ENCODE data around the gene PROSER1.

PROSER1 gene

GRCh38 chr13:39035204-39035603 is 2.7 kb downstream of the PROSER1 start:
- Histone ChIP-seq H3K27ac (no peak overlapping the region), H3K4me3 (peak overlapping the region in 2 of 7 experiments; percentile 92 to 93)

- Histone ChIP-seq H3K27ac (no peak overlapping the region), H3K4me3 (no peak overlapping the region)
Measured at GRCh38 chr13:39034085-39034484, 3.8 kb downstream of the PROSER1 start.

DNA sequence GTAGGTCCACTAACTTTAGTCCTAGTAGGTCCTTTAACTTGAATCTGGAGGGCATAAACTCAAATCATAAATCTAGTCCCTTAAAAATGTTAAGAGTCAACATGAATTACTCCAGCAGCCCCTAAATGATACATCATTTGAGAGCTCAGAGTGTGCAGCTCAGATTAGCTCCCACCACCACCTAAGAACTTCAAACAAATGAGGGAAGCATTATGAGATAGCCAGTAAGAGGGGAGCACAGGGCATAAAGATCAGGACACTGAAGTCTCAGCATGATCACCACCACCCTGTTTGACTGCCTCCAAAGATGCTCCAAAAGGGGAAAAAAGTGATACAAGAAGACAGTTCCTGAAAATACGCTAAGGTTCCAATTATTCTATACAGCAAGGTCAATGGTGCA is 5.7 kb downstream of the PROSER1 start:
- H3K27ac ChIP-seq: no peak overlapping the region
- H3K4me3 ChIP-seq: no peak overlapping the region

GRCh38 chr13:39025433-39025839 is 12.5 kb downstream of the PROSER1 start:
- Histone ChIP-seq H3K27ac (no peak overlapping the region), H3K4me3 (no peak overlapping the region)

GRCh38 chr13:39023761-39024160 is 14.1 kb downstream of the PROSER1 start:
- no peak overlapping the region for H3K4me3 ChIP-seq

GRCh38 chr13:39023316-39023715 is 14.6 kb downstream of the PROSER1 start:
- peak overlapping the region in 2 of 21 experiments; percentile 14 to 55 for H3K27ac ChIP-seq
- H3K4me3 ChIP-seq: no peak overlapping the region

More at GRCh38 chr13:39023761-39024160, 14.1 kb downstream of the PROSER1 start:
- H3K27ac ChIP-seq: peak overlapping the region in 1 of 21 experiments; percentile 55

GRCh38 chr13:39020853-39021462 is 16.9 kb downstream of the PROSER1 start:
- no peak overlapping the region for H3K27ac ChIP-seq
- no peak overlapping the region for H3K4me3 ChIP-seq

GRCh38 chr13:39016787-39017186 is 21.1 kb downstream of the PROSER1 start:
- Histone ChIP-seq H3K27ac (no peak overlapping the region), H3K4me3 (no peak overlapping the region)

- Histone ChIP-seq H3K27ac (no peak overlapping the region), H3K4me3 (no peak overlapping the region)
Measured at GRCh38 chr13:39016087-39016486, 21.8 kb downstream of the PROSER1 start.

DNA sequence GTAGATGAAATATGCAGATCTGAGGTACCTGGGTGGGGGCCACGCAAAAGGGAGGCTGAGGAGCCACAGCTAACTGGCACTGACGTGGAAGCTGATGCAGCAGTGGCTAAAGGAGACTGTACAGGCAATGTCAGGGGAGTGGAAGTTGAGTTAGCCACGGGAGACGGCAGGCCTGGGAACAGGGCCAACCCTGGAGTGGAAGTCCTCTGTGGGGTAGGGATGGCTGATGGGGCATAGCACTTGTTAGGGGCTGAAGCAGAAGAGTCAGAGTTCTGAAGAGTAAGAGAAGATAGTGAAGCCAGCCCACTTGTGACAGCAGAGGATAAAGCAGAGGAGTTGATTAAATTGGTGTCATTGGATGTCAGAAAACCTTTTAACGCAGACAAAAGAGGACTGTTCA is 24.4 kb downstream of the PROSER1 start:
- no peak overlapping the region for H3K27ac ChIP-seq
- H3K4me3 ChIP-seq: no peak overlapping the region

DNA sequence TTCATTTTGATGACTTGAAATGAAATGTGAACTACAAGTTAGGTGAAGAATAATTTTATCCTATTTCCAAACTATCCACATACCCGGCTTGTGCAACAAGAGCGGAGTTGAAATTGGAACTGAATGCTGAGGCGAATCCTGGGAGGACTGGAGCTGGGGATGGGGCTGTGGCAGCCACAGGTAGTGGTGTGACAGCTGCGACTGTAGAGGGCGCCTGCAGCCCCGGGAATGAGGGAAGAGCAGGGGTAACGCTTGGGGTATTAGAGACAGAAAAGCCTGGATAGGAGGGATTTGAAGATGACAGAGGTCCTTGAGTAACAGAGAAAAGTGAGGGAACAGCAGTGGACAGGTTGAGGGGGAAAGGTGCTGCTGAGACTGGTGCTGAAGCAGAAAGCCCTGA is 25.3 kb downstream of the PROSER1 start:
- H3K4me3 ChIP-seq: no peak overlapping the region
- H3K27ac ChIP-seq: no peak overlapping the region

DNA sequence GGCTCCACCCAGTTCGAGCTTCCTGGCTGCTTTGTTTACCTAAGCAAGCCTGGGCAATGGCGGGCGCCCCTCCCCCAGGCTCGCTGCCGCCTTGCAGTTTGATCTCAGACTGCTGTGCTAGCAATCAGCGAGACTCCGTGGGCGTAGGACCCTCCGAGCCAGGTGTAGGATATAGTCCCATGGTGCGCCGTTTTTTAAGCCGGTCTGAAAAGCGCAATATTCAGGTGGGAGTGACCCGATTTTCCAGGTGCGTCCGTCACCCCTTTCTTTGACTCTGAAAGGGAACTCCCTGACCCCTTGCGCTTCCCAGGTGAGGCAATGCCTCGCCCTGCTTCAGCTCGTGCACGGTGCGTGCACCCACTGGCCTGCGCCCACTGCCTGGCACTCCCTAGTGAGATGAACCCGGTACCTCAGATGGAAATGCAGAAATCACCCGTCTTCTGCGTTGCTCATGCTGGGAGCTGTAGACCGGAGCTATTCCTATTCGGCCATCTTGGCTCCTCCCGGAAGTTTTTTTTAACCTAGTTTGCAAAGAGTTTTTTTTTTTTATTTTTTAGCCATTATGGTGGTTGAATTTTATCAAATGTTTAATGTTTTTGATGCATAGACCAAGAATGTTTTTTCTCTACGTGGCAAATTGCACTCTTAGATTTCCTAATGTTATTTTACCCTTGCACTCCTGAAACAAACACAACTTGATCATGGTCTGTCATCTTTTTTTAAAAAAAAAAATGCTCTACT is 31.3 kb downstream of the PROSER1 start:
- H3K27ac ChIP-seq: peak overlapping the region in 2 of 21 experiments; percentile 35 to 52
- peak overlapping the region in 4 of 7 experiments; percentile 7 to 30 (median 16) for H3K4me3 ChIP-seq

DNA sequence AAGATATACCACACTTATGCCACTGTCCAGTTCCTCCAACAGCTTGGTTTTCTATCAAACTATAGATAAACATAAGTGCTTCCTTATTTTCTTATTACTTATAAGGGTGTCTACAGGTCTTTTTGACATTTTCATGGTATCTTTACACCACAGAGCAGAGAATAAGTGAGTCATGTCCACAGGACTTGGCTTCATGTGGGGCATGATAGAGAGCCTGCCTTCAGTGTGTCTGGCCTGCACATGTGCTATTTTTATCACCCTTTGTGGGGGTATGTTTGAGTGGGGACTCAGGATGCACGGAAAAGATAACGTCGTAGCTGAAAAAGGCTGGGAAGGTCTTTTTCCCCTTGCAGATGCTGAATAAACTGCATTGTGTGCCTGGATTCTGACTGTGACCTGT is 39.1 kb downstream of the PROSER1 start:
- Histone ChIP-seq H3K27ac (no peak overlapping the region), H3K4me3 (no peak overlapping the region)

GRCh38 chr13:38993381-38993780 is 44.5 kb downstream of the PROSER1 start:
- Histone ChIP-seq H3K27ac (no peak overlapping the region), H3K4me3 (no peak overlapping the region)

DNA sequence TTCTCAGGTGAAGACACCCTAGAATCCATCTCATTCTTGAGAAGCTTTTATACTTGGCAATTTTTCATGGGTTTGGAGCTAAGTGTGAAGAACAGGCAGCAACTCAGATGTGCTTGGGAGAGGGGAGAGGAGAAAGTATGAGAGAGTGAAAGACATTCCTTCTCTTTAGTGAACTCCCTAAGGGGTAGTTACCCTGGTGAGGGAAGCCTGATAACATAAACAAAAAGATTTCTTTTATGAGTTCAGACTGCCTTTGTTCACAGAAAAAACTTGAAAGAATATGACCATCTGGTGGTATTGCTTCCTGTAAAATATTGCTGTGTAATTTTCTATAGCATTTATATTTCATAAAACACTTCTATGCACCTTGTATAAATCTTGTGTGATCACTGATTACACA is 47.2 kb downstream of the PROSER1 start, which contains the start of gene STOML3:
STOML3 (minus strand) TSS at position 139 of the 400 bp plus-strand sequence; CDS start at position 29, 110 bp downstream.
- Histone ChIP-seq H3K4me3 (no peak within 1 kb of the TSS), H3K27ac (no peak within 1 kb of the TSS)

GRCh38 chr13:38981096-38981495 is 56.8 kb downstream of the PROSER1 start:
- Histone ChIP-seq H3K4me3 (no peak overlapping the region), H3K27ac (no peak overlapping the region)

DNA sequence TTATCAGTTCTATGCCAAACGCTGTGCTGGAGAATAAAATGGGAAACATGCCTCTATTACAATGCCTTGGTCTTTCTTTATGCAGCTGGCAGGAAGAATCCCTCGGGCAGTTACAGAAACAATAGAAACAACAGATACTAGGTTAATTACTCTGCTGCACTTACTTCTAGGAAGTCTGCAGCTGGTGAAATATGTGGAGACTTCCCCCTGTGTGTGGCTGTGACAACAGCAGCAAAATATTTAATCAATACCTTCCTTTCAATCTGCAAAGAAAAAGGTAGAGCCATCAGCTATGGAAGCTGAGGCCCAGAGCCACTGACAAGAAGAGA is 57.2 kb downstream of the PROSER1 start:
- no peak overlapping the region for H3K27ac ChIP-seq
- no peak overlapping the region for H3K4me3 ChIP-seq

DNA sequence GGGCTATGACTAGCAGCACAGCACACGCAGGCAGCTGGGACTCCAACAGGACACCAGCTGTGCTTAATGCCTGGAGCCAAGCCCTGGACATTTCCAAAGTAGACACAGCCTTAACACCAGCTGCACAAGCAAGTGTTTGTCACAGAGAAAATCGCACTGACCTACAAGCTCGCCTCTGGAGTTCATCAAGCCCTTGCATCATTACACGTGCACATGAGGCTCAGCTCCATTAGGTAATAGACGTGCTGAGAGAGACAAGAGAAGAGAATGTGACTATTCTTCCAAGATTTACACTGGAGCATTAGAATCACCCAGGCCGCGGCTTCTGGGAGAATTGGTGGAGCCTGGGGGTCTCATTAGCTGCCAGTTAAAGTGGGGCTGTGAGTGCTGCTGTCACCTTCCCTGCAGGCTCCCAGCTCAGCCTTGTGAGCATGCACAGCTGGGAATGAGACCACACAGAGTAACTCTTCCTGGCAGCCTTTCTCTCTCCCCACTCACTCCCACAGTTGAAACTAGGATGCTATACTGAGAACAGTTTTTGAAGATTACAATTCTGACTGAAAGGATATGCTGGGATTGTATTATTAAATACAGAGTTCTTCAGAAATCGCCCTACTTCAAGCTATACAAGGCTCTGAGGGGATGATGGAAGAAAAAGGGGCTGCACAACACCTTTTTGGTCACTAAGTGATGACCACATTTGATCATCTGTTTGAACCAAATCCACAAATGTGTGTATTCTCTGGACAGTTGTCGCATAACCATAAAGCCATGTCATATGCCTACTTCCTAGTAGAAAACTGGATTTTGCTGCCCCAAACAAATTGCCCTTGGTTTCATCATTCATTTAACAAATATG is 57.8 kb downstream of the PROSER1 start:
- Histone ChIP-seq H3K27ac (no peak overlapping the region), H3K4me3 (no peak overlapping the region)

DNA sequence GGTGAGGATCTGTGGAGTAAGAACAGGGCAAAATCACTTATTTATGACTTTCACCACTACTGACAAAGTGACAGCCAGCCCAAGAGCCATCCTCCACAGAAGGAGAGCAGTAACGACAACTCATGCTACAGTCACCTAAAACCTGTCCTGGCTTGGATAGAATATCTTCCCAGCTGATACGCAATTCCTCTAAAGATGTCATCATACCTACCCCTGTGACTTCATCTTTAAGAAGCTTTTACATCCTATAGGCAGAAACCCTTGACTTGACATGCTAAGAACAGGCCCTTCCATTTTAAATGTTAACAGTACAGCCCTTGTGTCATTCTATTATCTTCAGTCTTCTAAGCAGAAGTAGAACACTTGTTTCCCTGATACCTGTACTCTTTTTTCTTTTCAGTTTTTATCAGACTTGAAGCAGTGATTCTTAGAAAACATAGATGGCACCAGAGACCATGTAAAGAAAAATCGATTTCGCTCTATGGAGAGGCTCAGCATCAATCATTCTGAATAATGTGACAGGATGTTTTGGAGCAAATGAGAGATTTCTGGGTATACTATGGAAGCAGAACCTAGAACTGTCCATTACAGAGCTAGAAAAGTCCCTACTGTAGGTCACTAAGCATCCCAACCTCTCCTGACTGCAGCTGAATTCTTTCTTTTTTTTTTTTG is 67.4 kb downstream of the PROSER1 start:
- Histone ChIP-seq H3K4me3 (no peak overlapping the region), H3K27ac (no peak overlapping the region)

DNA sequence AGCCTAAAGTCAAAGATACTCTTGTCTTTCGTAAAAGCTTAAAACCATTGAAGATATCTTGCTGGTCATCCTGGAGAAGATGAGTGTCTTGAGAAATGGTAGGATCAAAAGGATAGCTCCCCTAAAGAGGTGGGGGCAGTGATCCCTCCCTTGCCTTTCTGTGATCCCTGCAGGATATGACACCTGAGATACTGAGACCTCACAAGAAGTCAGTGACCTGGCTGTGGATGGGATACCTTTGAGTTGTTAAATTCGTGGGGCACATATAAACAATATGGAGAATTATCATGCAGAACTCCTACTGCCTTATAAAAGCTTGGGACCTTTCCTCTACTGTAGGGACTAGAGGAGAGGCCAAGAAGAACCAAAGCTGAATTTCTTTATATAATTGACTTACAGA is 68.7 kb downstream of the PROSER1 start:
- H3K27ac ChIP-seq: no peak overlapping the region
- no peak overlapping the region for H3K4me3 ChIP-seq

Measured in skin epidermis (tissue), 12 donors.